Cortex of kidney (tissue), 1 donor: ENCODE measurements around the gene ABCA1.

Experiments used
- DNase-seq: peaks from one replicate; lab custom pipeline; 2025; lab: John Stamatoyannopoulos, UW

ABCA1 gene

GRCh38 chr9:104841601-104842141 is 86.3 kb downstream of the ABCA1 start:
- no peak for DNase-seq

- no peak for DNase-seq
Observed at GRCh38 chr9:104838958-104839357, 89.0 kb downstream of the ABCA1 start.

- no peak for DNase-seq
Observed at GRCh38 chr9:104836767-104837166, 91.2 kb downstream of the ABCA1 start.

- no peak for DNase-seq
Observed at GRCh38 chr9:104836235-104836634, 91.7 kb downstream of the ABCA1 start.

GRCh38 chr9:104835161-104835560 is 92.8 kb downstream of the ABCA1 start:
- DNase-seq, result no peak

DNA sequence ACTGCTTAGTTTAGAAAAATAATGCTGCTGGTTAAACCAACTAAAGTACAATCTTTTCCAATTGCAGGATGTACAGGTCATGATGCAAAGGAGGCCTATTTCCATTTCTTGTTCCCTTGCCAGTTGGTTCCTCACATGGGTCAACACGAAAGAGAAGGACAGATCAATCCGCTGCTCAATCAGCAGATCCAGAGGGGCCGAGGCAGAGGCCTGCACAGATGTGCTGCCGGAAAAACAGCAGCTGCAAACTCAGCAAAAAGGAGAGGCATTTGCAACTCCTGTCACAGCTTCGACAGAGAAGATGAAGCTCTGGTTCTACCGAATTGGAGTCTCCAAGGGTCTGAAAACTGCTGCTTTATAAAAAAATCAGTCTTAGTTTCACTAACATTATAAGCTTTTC is 94.3 kb downstream of the ABCA1 start:
- DNase-seq, result no peak

DNA sequence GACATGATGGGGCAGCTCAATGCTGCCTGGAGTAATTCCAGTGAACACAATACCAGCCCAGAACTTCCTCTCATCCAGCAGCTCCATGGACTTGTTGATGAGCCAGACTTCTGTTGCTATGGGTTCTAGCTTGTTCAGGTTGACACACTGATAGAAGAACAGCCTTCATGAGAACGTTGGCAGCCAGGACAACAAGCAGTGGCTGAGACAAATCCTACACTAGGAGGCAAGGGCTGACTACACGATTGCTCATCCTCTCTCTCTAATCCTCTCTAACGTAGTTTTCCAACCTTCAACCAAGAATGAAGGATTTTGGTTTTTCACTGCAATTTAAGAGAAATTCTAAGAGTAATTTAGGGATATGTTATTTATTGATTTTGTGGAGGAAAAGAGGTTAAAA is 96.3 kb downstream of the ABCA1 start:
- DNase-seq, result no peak

DNA sequence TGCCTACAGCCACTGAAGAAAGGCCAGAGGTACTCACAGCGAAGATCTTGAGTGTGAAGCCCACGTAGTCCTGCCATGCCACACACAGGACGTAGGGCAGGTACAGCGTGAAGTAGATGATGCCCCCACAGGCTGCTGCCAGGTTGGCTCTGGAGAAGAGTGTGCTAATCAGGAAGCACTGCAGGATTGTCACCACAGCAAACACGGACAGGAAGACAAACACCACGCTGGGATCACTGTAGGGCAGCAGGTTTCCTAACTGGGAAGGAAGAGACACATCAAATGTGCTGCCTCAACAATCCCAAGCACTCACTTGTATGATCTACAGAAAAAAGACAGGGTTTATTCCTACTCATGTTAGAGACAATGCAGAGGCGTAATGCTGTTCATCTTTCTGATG is 101.0 kb downstream of the ABCA1 start:
- DNase-seq, result no peak

- DNase-seq, result no peak
Observed at GRCh38 chr9:104826079-104826775, 101.7 kb downstream of the ABCA1 start.

GRCh38 chr9:104820336-104820735 is 107.6 kb downstream of the ABCA1 start:
- DNase-seq, result no peak

DNA sequence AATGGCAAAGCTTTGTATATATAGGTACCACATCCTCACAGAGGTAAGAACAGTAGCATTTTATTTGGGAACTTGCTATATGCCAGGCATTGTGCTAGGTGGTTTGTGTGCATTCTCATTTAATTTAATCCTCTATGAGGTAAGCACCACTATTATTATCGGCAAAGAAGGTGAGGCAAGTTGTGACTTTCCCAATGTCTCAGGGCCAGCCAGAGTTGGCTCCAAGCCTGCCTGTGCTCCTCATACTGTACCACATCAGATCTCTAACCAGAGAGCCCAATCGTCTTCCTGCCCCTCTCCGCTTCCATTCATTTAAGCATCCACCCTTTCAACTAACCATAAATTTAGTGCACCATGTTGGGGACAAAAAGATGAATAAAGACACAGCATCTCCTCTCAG is 108.9 kb downstream of the ABCA1 start:
- no peak for DNase-seq

GRCh38 chr9:104817437-104817836 is 110.5 kb downstream of the ABCA1 start:
- no peak for DNase-seq

- no peak for DNase-seq
Observed at GRCh38 chr9:104815851-104816565, 111.9 kb downstream of the ABCA1 start.

DNA sequence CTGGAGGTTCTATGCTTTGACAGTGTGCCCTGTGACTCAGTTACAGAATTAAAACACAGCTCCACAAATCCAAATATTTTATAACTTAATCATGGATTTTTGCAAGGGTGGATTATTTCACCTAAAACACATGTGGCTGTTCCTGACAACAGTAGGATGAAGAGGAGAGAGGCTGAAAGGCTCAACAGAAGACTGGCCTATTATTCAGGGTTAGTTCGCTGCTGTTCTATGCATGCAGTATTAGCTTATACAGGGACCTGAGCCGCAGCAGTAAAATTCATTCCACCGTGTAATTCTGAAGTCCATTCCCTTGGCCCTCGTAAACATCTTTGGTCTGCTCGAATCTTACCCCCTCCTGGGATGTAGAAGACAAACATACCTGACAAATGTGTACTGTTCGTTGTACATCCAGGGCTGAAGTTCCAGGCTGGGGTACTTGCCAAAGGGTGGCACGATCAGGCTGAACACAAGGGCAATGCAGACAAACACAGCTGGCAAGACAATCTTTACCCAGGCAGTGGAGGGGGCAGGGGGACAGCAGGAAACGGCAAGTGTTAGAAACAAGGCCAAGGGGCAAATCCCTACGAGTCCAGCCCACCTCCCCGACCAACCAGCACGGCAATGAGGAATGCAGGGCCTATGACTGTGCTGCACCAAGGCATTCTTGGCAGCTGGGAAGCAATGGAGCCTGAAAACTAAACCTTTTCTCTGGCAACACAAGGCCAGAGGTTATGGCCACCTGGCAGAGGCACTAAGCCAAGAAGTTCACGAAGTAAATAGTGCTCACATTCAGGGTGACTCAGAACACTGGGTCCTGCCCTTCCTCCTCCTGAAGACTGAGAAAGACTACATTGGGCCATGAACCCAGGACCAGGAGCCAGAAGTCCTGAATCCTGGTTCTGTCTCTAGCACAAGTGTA is 117.3 kb downstream of the ABCA1 start:
- DNase-seq, result no peak

GRCh38 chr9:104808035-104808614 is 119.8 kb downstream of the ABCA1 start:
- DNase-seq, result no peak

- no peak for DNase-seq
Observed at GRCh38 chr9:104805441-104805840, 122.5 kb downstream of the ABCA1 start.

- no peak for DNase-seq
Observed at GRCh38 chr9:104802906-104803305, 125.0 kb downstream of the ABCA1 start.

GRCh38 chr9:104802110-104802509 is 125.8 kb downstream of the ABCA1 start:
- no peak for DNase-seq

- DNase-seq, result no peak
Observed at GRCh38 chr9:104800068-104800785, 127.7 kb downstream of the ABCA1 start.

- no peak for DNase-seq
Observed at GRCh38 chr9:104798209-104798995, 129.6 kb downstream of the ABCA1 start.
